PFSK-1 (cell line): ENCODE measurements around the gene DLGAP1.

ENCODE experiments used
- POLR2AphosphoS5 ChIP-seq: IDR thresholded peaks from 2 replicates; pipeline ENCODE4 v1.6.1; 2012; ENCODE audit warnings: low read depth, mild to moderate bottlenecking, control low read depth, low read length, moderate library complexity
- SIN3A ChIP-seq: IDR thresholded peaks from 2 replicates; pipeline ENCODE4 v1.6.1; 2012; ENCODE audit warnings: mild to moderate bottlenecking, low read length, moderate library complexity, borderline replicate concordance; ENCODE audit not compliant: insufficient read depth
- TAF1 ChIP-seq: IDR thresholded peaks from 2 replicates; pipeline ENCODE4 v1.6.1; 2012; ENCODE audit warnings: low read length, control low read depth, borderline replicate concordance; ENCODE audit not compliant: insufficient read depth
- TF ChIP-seq, protein P1 (sequence below), 2 experiments: IDR thresholded peaks; 2 replicates each; pipeline versions ENCODE4 v1.6.1 to v1.8.0; 2011 to 2012; ENCODE audit warnings: low read depth in 2 of 2, low read length in 2 of 2, control low read depth in 1 of 2, inconsistent platforms in 1 of 2, mild to moderate bottlenecking in 1 of 2, moderate library complexity in 1 of 2; ENCODE audit not compliant: insufficient read depth in 1 of 2

DNA sequence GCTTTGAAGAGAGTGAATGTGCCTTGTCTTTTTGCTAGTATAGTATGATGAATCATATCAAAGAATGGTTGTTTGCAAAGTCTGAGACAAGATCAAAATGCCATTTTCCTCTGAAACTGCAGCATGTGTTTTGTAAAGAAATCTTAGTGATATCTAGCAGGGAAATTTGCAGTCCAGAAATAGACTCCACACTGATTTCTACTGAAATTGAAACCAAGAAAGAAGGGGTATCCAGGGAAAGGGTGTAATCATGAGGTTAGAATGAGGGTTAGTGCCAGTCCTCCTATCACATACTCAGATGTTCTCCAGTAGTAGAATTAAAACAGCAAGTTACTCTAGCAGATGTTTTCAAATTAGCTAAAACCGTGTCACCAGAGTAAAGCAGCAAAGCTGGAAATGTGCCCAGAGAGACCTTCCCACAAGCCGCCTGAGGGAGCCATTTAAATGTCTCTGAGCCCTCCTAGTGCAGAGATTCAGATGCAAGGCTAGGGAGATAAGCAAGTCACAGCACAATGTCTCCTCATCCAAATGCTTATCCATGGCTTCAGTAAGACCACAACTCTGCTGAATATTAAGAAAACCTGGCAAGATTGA lies 4.9 kb downstream of the DLGAP1 start:
- TF ChIP-seq, protein P1, sequence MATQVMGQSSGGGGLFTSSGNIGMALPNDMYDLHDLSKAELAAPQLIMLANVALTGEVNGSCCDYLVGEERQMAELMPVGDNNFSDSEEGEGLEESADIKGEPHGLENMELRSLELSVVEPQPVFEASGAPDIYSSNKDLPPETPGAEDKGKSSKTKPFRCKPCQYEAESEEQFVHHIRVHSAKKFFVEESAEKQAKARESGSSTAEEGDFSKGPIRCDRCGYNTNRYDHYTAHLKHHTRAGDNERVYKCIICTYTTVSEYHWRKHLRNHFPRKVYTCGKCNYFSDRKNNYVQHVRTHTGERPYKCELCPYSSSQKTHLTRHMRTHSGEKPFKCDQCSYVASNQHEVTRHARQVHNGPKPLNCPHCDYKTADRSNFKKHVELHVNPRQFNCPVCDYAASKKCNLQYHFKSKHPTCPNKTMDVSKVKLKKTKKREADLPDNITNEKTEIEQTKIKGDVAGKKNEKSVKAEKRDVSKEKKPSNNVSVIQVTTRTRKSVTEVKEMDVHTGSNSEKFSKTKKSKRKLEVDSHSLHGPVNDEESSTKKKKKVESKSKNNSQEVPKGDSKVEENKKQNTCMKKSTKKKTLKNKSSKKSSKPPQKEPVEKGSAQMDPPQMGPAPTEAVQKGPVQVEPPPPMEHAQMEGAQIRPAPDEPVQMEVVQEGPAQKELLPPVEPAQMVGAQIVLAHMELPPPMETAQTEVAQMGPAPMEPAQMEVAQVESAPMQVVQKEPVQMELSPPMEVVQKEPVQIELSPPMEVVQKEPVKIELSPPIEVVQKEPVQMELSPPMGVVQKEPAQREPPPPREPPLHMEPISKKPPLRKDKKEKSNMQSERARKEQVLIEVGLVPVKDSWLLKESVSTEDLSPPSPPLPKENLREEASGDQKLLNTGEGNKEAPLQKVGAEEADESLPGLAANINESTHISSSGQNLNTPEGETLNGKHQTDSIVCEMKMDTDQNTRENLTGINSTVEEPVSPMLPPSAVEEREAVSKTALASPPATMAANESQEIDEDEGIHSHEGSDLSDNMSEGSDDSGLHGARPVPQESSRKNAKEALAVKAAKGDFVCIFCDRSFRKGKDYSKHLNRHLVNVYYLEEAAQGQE (IDR thresholded peaks at IDR 0.05; ENCODE audit: insufficient read depth in 1 of 2, low read depth in 2 of 2, low read length in 2 of 2), result no peak
- TF ChIP-seq POLR2AphosphoS5, result 0 out of 2 replicates have a peak, but pooled peaks have one; percentile 38
- peak; percentile 79; the same call in 1 of the 2 replicates for TF ChIP-seq SIN3A
- no peak for TF ChIP-seq TAF1
